Neural cell (in vitro differentiated cells): ENCODE data around the gene GCLM.

Experiments
- CTCF ChIP-seq: fragments of 450-650 bp; IDR thresholded peaks from 2 replicates; pipeline ENCODE4 v1.5.1; 2014; ENCODE audit warnings: antibody characterized with exemption, mild to moderate bottlenecking, moderate library complexity; ENCODE audit not compliant: poor library complexity, severe bottlenecking
- EP300 ChIP-seq: fragments of 450-650 bp; conservative IDR thresholded peaks from 2 replicates; pipeline ENCODE4 v1.6.1; 2014; ENCODE audit warnings: antibody characterized with exemption, mild to moderate bottlenecking, moderate library complexity; ENCODE audit not compliant: poor library complexity, severe bottlenecking
- MXI1 ChIP-seq: fragments of 450-650 bp; conservative IDR thresholded peaks from 2 replicates; pipeline ENCODE4 v1.6.1; 2014; ENCODE audit warnings: antibody characterized with exemption, mild to moderate bottlenecking; ENCODE audit not compliant: poor library complexity, severe bottlenecking
- POLR2AphosphoS5 ChIP-seq: IDR thresholded peaks from 2 replicates; pipeline ENCODE4 v1.6.1; 2012
- RAD21 ChIP-seq: fragments of 450-650 bp; conservative IDR thresholded peaks from 2 replicates; pipeline ENCODE4 v1.6.1; 2014; ENCODE audit warnings: antibody characterized with exemption, mild to moderate bottlenecking, moderate library complexity
- SMC3 ChIP-seq: fragments of 450-650 bp; conservative IDR thresholded peaks from 2 replicates; pipeline ENCODE4 v1.6.1; 2014; ENCODE audit warnings: antibody characterized with exemption, mild to moderate bottlenecking, moderate library complexity; ENCODE audit not compliant: poor library complexity

- TF ChIP-seq CTCF (no peak), SMC3 (no peak), EP300 (no peak), RAD21 (no peak), MXI1 (no peak), POLR2AphosphoS5 (no peak)
Observed at GRCh38 chr1:93888900-93889299, 20.3 kb downstream of the GCLM start.
